Measurements from ENCODE around the gene KLHL17. TPM values are rescaled to one million over a fixed set of nuclear protein-coding genes. Genes with fewer than 3 reads are reported as not detected.
A peak's percentile ranks its signal among the peaks of the same experiment; 100 is the strongest.

The KLHL17 gene
- total RNA-seq, 3 donors from 2014 or later (not counting 1 experiment from before 2014, with no cell fraction given): 17.8 to 33.5 (median 22.4) TPM

DNA sequence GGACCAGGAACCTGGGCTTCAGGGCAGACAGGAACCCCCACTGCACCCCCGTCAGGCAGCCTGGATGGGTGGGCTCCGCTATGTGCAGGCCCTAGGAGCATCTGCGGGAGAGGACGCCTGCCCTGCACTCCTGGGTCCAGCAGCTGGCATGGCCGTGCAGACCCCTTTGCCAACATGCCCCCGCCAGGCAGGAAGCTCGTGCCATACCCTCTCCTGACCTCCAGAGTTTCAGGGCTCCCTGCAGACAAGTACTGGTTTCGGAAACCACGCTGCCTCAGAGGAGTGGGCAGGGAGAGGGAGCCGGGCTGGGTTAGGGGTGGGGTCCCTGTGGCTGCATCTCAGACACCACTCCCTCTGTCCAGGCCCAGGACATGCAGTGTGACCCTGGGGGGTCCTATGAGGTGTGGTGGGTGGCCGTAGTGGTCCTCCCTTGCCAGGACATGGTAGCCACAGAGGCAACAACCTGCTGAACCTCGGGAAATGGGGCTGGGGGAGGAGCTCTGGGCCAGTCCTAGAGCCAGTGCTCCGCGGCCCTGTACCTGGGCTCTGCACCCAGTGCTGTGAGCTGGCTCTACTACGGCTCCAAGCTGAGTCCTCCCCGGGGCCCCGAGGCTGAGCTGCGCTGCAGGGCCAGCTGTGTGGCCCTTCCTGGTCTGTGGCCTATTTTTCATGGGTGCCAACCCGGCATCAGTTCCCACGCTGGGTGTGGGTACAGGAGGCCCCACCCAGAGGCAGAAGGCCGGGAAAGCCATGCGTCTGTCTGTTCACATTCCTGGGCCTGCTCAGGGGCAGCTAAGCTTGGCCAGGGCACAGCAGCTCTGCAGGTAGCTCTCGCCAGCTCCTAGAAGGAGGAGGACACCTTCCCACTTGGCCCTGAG, 7.3 kb downstream of the KLHL17 start:
- ATAC-seq (no peak), DNase-seq (no peak)
- Histone ChIP-seq H3K9me3 (ENCODE audit: control insufficient read depth, insufficient read depth, low read length) (no peaks in the 10 kb centered on the region), H3K4me3 (ENCODE audit: low read length) (no peak overlapping the region), H3K4me1 (ENCODE audit: control insufficient read depth, insufficient read depth, low read length) (peaks cover 20% of the 10 kb centered on the region), H3K27me3 (ENCODE audit: control insufficient read depth, insufficient read depth, low read length) (peaks cover 13% of the 10 kb centered on the region), H3K36me3 (ENCODE audit: control insufficient read depth, insufficient read depth, low read length) (no peaks in the 10 kb centered on the region), H3K27ac (ENCODE audit: low read length) (no peak overlapping the region)
- peak overlapping the region; percentile 25 for H3K4me3 Mint-ChIP-seq
- no peak overlapping the region for H3K27ac Mint-ChIP-seq
- intact Hi-C loops (cut with micrococcal nuclease): no loop called here
- peaks cover 0 to 10% of the 10 kb centered on the region in 2 donors for H3K27me3 Mint-ChIP-seq (ENCODE audit: low read depth in 2 of 2)
- no peaks in the 10 kb centered on the region for H3K4me1 Mint-ChIP-seq
- H3K9me3 Mint-ChIP-seq: no peaks in the 10 kb centered on the region
- TF ChIP-seq, protein P1, sequence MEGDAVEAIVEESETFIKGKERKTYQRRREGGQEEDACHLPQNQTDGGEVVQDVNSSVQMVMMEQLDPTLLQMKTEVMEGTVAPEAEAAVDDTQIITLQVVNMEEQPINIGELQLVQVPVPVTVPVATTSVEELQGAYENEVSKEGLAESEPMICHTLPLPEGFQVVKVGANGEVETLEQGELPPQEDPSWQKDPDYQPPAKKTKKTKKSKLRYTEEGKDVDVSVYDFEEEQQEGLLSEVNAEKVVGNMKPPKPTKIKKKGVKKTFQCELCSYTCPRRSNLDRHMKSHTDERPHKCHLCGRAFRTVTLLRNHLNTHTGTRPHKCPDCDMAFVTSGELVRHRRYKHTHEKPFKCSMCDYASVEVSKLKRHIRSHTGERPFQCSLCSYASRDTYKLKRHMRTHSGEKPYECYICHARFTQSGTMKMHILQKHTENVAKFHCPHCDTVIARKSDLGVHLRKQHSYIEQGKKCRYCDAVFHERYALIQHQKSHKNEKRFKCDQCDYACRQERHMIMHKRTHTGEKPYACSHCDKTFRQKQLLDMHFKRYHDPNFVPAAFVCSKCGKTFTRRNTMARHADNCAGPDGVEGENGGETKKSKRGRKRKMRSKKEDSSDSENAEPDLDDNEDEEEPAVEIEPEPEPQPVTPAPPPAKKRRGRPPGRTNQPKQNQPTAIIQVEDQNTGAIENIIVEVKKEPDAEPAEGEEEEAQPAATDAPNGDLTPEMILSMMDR (IDR thresholded peaks at IDR 0.05): no peak
- 76% methylated on average over 23 of the region's 23 CpGs for WGBS (ENCODE audit: insufficient coverage)
- no peaks in the 10 kb centered on the region for H3K36me3 Mint-ChIP-seq

DNA sequence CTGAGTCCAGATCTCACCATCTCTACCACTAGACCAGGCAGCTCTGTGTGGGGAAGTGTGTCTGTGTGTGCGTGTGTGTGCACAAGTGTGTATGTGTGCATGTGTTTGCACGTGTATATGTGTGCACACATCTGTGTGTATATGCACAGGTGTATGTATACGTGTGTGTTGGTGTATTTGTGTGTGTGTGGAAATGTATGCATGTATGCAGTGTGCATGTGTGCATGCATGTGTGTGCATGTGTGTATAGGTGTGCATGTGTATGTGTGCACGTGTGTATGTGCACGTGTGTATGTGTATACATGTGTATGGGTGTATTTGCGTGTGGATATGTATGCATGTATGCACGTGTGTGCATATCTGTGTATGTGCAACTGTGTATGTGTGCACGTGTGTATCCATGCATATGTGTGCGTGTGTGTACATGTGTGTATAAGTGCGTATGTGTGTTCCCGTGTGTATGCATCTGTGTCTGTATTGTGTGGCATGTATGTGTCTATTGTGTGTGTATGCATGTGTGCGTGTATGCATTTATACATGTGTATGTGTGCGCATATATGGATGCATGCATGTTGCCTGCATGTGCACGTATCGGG, 9.0 kb downstream of the KLHL17 start:
- no peak overlapping the region for H3K27ac Mint-ChIP-seq
- no peak overlapping the region for H3K4me3 ChIP-seq (ENCODE audit: low read length)

DNA sequence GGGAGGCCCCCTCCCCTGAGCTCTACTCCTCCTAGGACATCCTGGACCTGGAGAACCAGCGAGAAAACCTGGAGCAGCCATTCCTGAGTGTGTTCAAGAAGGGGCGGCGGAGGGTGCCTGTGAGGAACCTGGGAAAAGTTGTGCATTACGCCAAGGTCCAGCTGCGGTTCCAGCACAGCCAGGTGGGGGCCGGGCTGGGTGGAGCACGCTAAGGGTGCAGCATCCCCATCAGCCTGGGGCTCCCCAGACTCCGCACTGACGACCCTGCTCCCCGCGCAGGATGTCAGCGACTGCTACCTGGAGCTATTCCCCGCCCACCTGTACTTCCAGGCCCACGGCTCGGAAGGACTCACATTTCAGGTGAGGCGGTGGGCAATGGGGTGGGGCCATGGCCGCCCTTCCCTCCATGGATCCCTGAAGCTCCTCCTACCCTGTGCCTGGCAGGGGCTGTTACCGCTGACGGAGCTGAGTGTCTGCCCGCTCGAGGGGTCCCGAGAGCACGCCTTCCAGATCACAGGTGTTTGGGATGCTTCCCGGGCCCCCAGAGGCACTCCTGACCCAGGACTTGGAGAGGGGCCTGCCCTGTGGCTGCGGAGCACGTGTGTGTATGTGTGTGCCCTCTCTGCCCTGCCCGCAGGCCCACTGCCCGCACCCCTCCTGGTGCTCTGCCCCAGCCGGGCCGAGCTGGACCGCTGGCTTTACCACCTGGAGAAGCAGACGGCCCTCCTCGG, 10.0 kb downstream of the KLHL17 start:
- H3K4me1 Mint-ChIP-seq: no peaks in the 10 kb centered on the region
- no peak overlapping the region for H3K4me3 ChIP-seq (ENCODE audit: low read length)
- H3K27me3 Mint-ChIP-seq (ENCODE audit: low read depth in 2 of 2): peaks cover 0 to 13% of the 10 kb centered on the region in 2 donors
- no peak overlapping the region for H3K27ac Mint-ChIP-seq
- no peak overlapping the region for H3K27ac ChIP-seq (ENCODE audit: low read length)
- WGBS (ENCODE audit: insufficient coverage): 33% methylated on average over 33 of the region's 33 CpGs
- no peaks in the 10 kb centered on the region for H3K9me3 Mint-ChIP-seq
- peaks cover 13% of the 10 kb centered on the region for H3K27me3 ChIP-seq (ENCODE audit: control insufficient read depth, insufficient read depth, low read length)
- peaks cover 21% of the 10 kb centered on the region for H3K4me1 ChIP-seq (ENCODE audit: control insufficient read depth, insufficient read depth, low read length)
- ATAC-seq (no peak), DNase-seq (no peak)
- intact Hi-C loops (cut with micrococcal nuclease): no loop called here
- H3K9me3 ChIP-seq (ENCODE audit: control insufficient read depth, insufficient read depth, low read length): no peaks in the 10 kb centered on the region
- TF ChIP-seq, protein P1 (IDR thresholded peaks at IDR 0.05): no peak
- H3K36me3 ChIP-seq (ENCODE audit: control insufficient read depth, insufficient read depth, low read length): no peaks in the 10 kb centered on the region
- H3K4me3 Mint-ChIP-seq: no peak overlapping the region
- no peaks in the 10 kb centered on the region for H3K36me3 Mint-ChIP-seq

More for the DNA sequence above, 9.0 kb downstream of the KLHL17 start:
- Histone ChIP-seq H3K27ac (ENCODE audit: low read length) (no peak overlapping the region), H3K36me3 (ENCODE audit: control insufficient read depth, insufficient read depth, low read length) (no peaks in the 10 kb centered on the region), H3K4me1 (ENCODE audit: control insufficient read depth, insufficient read depth, low read length) (peaks cover 20% of the 10 kb centered on the region), H3K9me3 (ENCODE audit: control insufficient read depth, insufficient read depth, low read length) (no peaks in the 10 kb centered on the region), H3K27me3 (ENCODE audit: control insufficient read depth, insufficient read depth, low read length) (peaks cover 13% of the 10 kb centered on the region)
- H3K4me1 Mint-ChIP-seq: no peaks in the 10 kb centered on the region
- peaks cover 0 to 10% of the 10 kb centered on the region in 2 donors for H3K27me3 Mint-ChIP-seq (ENCODE audit: low read depth in 2 of 2)
- TF ChIP-seq, protein P1 (IDR thresholded peaks at IDR 0.05): no peak
- ATAC-seq (no peak), DNase-seq (no peak)
- WGBS (ENCODE audit: insufficient coverage): 86% methylated on average over 15 of the region's 15 CpGs
- no peaks in the 10 kb centered on the region for H3K9me3 Mint-ChIP-seq
- H3K4me3 Mint-ChIP-seq: no peak overlapping the region
- intact Hi-C loops (cut with micrococcal nuclease): no loop called here
- no peaks in the 10 kb centered on the region for H3K36me3 Mint-ChIP-seq

All from natural killer cell (primary cell).